ENCODE results near the gene RALGAPB. TPM values are rescaled to one million over a fixed set of nuclear protein-coding genes. Genes with fewer than 3 reads are reported as not detected.

Gene RALGAPB
- total RNA-seq, 4 donors from 2014 or later = 22.7 to 67.0 (median 56.7) TPM

GRCh38 chr20:38564680-38565079 lies 92.0 kb downstream of the RALGAPB start:
- in situ Hi-C loops (cut with MboI; ENCODE audit: low pct_ligation_motif_present in 1 of 4, low pct_unique_long_range_greater_than_20kb in 1 of 4, low sequenced_read_pairs in 3 of 4) = no loop called here
- no peak for TF ChIP-seq POLR2A (IDR thresholded peaks at IDR 0.05)
- TF ChIP-seq POLR2AphosphoS5 (IDR thresholded peaks at IDR 0.05) = no peak
- Histone ChIP-seq H3K36me3 (peaks cover 0 to 58% (median 21%) of the 10 kb centered on the region in 4 donors), H3K27me3 (no peaks in the 10 kb centered on the region), H3K4me1 (no peaks in the 10 kb centered on the region), H3K4me3 (no peak overlapping the region), H3K9me3 (no peaks in the 10 kb centered on the region), H3K27ac (no peak overlapping the region)
- DNase-seq = no peak
- intact Hi-C loops (cut with DNase I; ENCODE audit: low total_unique reads) = no loop called here
- WGBS, 2 donors (ENCODE audit: low coverage in 1 of 2) = 100% methylated on average over 1 of the region's 1 CpG

- no peaks in the 10 kb centered on the region for H3K27me3 ChIP-seq
- no peak overlapping the region for H3K27ac ChIP-seq
- intact Hi-C loops (cut with DNase I; ENCODE audit: low total_unique reads) (no loop called here), in situ Hi-C loops (cut with MboI; ENCODE audit: low pct_ligation_motif_present in 1 of 4, low pct_unique_long_range_greater_than_20kb in 1 of 4, low sequenced_read_pairs in 3 of 4) (no loop called here)
- no peak for DNase-seq
- no peaks in the 10 kb centered on the region for H3K9me3 ChIP-seq
- H3K4me3 ChIP-seq = no peak overlapping the region
- WGBS, 2 donors (ENCODE audit: low coverage in 1 of 2) = 80 to 91% methylated on average over 3 to 6 of the region's 6 CpGs
- no peaks in the 10 kb centered on the region for H3K4me1 ChIP-seq
- TF ChIP-seq POLR2AphosphoS5 (IDR thresholded peaks at IDR 0.05) (no peak), EP300 (IDR thresholded peaks at IDR 0.05; ENCODE audit: low read depth) (no peak), CTCF (IDR thresholded peaks at IDR 0.05) (no peak), POLR2A (IDR thresholded peaks at IDR 0.05) (no peak)
- peaks cover 0 to 52% (median 22%) of the 10 kb centered on the region in 4 donors for H3K36me3 ChIP-seq
Observed at GRCh38 chr20:38566036-38566598, 93.5 kb downstream of the RALGAPB start.

GRCh38 chr20:38569747-38570525 lies 97.3 kb downstream of the RALGAPB start:
- Histone ChIP-seq H3K36me3 (peaks cover 0 to 72% (median 34%) of the 10 kb centered on the region in 4 donors), H3K27me3 (no peaks in the 10 kb centered on the region), H3K27ac (no peak overlapping the region), H3K4me3 (no peak overlapping the region), H3K9me3 (no peaks in the 10 kb centered on the region), H3K4me1 (no peaks in the 10 kb centered on the region)
- WGBS, 2 donors (ENCODE audit: low coverage in 1 of 2) = 67 to 77% methylated on average over 1 to 5 of the region's 5 CpGs
- no peak for DNase-seq
- in situ Hi-C loops (cut with MboI; ENCODE audit: low pct_ligation_motif_present in 1 of 4, low pct_unique_long_range_greater_than_20kb in 1 of 4, low sequenced_read_pairs in 3 of 4) = no loop called here
- intact Hi-C loops (cut with DNase I; ENCODE audit: low total_unique reads) = no loop called here
- TF ChIP-seq EP300 (IDR thresholded peaks at IDR 0.05; ENCODE audit: low read depth) (no peak), POLR2A (IDR thresholded peaks at IDR 0.05) (no peak), CTCF (IDR thresholded peaks at IDR 0.05) (no peak), POLR2AphosphoS5 (IDR thresholded peaks at IDR 0.05) (no peak)

GRCh38 chr20:38573413-38573812 lies 100.8 kb downstream of the RALGAPB start:
- Histone ChIP-seq H3K27me3 (no peaks in the 10 kb centered on the region), H3K4me1 (no peaks in the 10 kb centered on the region), H3K36me3 (peaks cover 0 to 63% (median 26%) of the 10 kb centered on the region in 4 donors), H3K9me3 (no peaks in the 10 kb centered on the region), H3K4me3 (no peak overlapping the region), H3K27ac (no peak overlapping the region)
- in situ Hi-C loops (cut with MboI; ENCODE audit: low pct_ligation_motif_present in 1 of 4, low pct_unique_long_range_greater_than_20kb in 1 of 4, low sequenced_read_pairs in 3 of 4) (no loop called here), intact Hi-C loops (cut with DNase I; ENCODE audit: low total_unique reads) (no loop called here)
- 67 to 89% methylated on average over 3 to 7 of the region's 7 CpGs for WGBS, 2 donors (ENCODE audit: low coverage in 1 of 2)
- DNase-seq = no peak
- TF ChIP-seq POLR2AphosphoS5 (IDR thresholded peaks at IDR 0.05) = no peak
- TF ChIP-seq EP300 (IDR thresholded peaks at IDR 0.05; ENCODE audit: low read depth) = no peak
- no peak for TF ChIP-seq POLR2A (IDR thresholded peaks at IDR 0.05)
- TF ChIP-seq CTCF (IDR thresholded peaks at IDR 0.05) = no peak
